Fibroblast of lung (primary cell): ENCODE measurements around the gene RPRD2. TPM values are rescaled to one million over a fixed set of nuclear protein-coding genes. Genes with fewer than 3 reads are reported as not detected.
A peak's percentile ranks its signal among the peaks of the same experiment; 100 is the strongest.

Source experiments
- DNase-seq, 2 donors: peaks; one replicate each; pipeline versions ENCODE4 v3.0.0 to v3.0.0-alpha.2; 2010; ENCODE audit warnings: low read depth in 2 of 2
- H2AFZ ChIP-seq: 2 replicates; pipeline ENCODE4 v1.5.1; 2012; ENCODE audit warnings: low read length, control low read depth, inconsistent platforms
- H3K27ac ChIP-seq: 2 replicates; pipeline ENCODE4 v1.5.1; 2011; ENCODE audit warnings: low read length, control low read depth; ENCODE audit not compliant: insufficient read depth
- H3K27me3 ChIP-seq: 2 replicates; pipeline ENCODE4 v1.5.1; 2011; ENCODE audit warnings: mild to moderate bottlenecking, low read length; ENCODE audit not compliant: control insufficient read depth, insufficient read depth
- H3K36me3 ChIP-seq: 2 replicates; pipeline ENCODE4 v1.5.1; 2011; ENCODE audit warnings: low read length; ENCODE audit not compliant: control insufficient read depth, insufficient read depth
- H3K4me1 ChIP-seq: 2 replicates; pipeline ENCODE4 v1.5.1; 2011; ENCODE audit warnings: low read length; ENCODE audit not compliant: control insufficient read depth, insufficient read depth; ENCODE audit errors: extremely low read depth
- H3K4me2 ChIP-seq: 2 replicates; pipeline ENCODE4 v1.5.1; 2011; ENCODE audit warnings: low read length, control low read depth; ENCODE audit not compliant: insufficient read depth; ENCODE audit errors: extremely low read depth
- H3K4me3 ChIP-seq, 4 experiments: fragments of 200-600 bp in 1 of 4; sonication (generic) in 1 of 4; replicated peaks in 1 of 4; 2 replicates each; pipeline ENCODE4 v1.5.1; 2011 to 2016; ENCODE audit warnings: low read length in 4 of 4, low read depth in 3 of 4, mild to moderate bottlenecking in 3 of 4, control low read depth in 2 of 4, inconsistent platforms in 1 of 4, mixed read lengths in 1 of 4; ENCODE audit not compliant: insufficient read depth in 1 of 4; ENCODE audit errors: control extremely low read depth in 1 of 4
- H3K79me2 ChIP-seq: 2 replicates; pipeline ENCODE4 v1.5.1; 2012; ENCODE audit warnings: mild to moderate bottlenecking, low read length, inconsistent platforms; ENCODE audit not compliant: control insufficient read depth, insufficient read depth
- H3K9ac ChIP-seq: 2 replicates; pipeline ENCODE4 v1.5.1; 2011; ENCODE audit warnings: mild to moderate bottlenecking, low read length, control low read depth; ENCODE audit not compliant: insufficient read depth
- H3K9me3 ChIP-seq: 2 replicates; pipeline ENCODE4 v1.5.1; 2012; ENCODE audit warnings: low read depth, low read length; ENCODE audit not compliant: control insufficient read depth, insufficient read depth
- H4K20me1 ChIP-seq: 2 replicates; pipeline ENCODE4 v1.5.1; 2011; ENCODE audit warnings: low read length; ENCODE audit not compliant: control insufficient read depth, insufficient read depth; ENCODE audit errors: extremely low read depth
- EZH2 ChIP-seq: IDR thresholded peaks from 2 replicates; pipeline ENCODE4 v1.5.1; 2012; ENCODE audit warnings: low read length, control low read depth, mild to moderate bottlenecking; ENCODE audit errors: missing control alignments
- polyA plus RNA-seq, 2 donors: library from polyadenylated mRNA; depleted of rRNA in 1 of 2; stranded (reverse) in 1 of 2; unstranded in 1 of 2; fragments of >200 nt; gene quantifications; 2 replicates each; pipeline ENCODE4 v1.2.1, GENCODE V29; 2011 to 2012; ENCODE audit warnings: missing spikeins in 1 of 2
- total RNA-seq: library from RNA; depleted of rRNA; stranded (reverse); fragments of >200 nt; gene quantifications from 2 replicates; pipeline ENCODE4 v1.2.1, GENCODE V29; 2014
- TF ChIP-seq, protein P1 (sequence below), 2 donors: IDR thresholded peaks in 1 of 2; conservative IDR thresholded peaks in 1 of 2; 1 replicate in 1 of 2; 2 replicates in 1 of 2; pipeline ENCODE4 v1.5.1; 2011 to 2012; ENCODE audit warnings: low read length in 2 of 2, control low read depth in 1 of 2, inconsistent platforms in 1 of 2, low read depth in 1 of 2, mild to moderate bottlenecking in 1 of 2

Gene RPRD2
- total and polyA plus RNA-seq, 2 donors (not counting 1 experiment from before 2014, with no cell fraction given), result 12.1 to 13.4 TPM

DNA sequence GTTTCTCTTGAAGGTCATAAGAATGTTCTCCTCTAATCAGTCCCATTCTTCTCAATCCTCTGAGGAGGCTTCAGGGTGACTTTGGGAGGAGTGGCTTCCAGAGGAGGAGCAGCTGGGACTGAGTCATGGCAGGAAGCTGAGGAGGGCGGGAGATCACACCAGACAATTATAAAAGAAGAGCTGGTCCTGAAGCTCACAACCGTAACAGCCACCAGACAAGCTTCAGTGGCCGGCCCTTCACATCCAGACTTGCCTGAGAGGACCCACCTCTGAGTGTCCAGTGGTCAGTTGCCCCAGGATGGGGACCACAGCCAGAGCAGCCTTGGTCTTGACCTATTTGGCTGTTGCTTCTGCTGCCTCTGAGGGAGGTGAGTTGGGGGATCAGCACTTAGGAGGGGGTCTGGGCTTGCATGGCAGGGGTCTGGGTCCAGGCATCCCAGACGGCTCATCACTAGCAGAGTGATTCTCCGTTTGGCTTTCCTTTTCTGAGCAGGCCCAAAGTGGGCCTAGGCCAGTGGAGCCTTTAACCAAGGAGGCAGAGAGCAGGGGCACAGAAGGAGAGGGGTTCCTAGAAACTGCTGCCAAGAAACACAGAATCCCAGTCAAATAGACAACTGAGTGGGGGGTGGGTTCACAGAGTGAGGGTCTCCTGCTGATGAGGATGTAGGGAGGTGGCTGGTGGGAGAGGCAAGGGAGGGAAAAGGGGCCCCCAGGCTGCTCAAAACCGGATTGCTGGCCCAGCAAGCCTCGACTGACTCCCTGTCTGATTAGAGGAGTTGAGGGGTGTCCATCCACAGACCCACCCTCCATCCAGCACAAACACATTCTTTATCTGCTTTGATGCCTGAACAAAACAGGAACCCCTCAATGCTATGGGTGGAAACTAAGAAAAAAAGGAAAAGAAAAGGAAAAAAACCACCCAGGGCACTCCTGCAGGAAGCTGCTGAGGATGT, 144.2 kb downstream of the RPRD2 start, which contains the start of gene ECM1:
ECM1 (plus strand) TSS at position 198 of the 953 bp plus-strand sequence; CDS start at position 299, 101 bp downstream.
- no peak for TF ChIP-seq EZH2
- TF ChIP-seq, protein P1, sequence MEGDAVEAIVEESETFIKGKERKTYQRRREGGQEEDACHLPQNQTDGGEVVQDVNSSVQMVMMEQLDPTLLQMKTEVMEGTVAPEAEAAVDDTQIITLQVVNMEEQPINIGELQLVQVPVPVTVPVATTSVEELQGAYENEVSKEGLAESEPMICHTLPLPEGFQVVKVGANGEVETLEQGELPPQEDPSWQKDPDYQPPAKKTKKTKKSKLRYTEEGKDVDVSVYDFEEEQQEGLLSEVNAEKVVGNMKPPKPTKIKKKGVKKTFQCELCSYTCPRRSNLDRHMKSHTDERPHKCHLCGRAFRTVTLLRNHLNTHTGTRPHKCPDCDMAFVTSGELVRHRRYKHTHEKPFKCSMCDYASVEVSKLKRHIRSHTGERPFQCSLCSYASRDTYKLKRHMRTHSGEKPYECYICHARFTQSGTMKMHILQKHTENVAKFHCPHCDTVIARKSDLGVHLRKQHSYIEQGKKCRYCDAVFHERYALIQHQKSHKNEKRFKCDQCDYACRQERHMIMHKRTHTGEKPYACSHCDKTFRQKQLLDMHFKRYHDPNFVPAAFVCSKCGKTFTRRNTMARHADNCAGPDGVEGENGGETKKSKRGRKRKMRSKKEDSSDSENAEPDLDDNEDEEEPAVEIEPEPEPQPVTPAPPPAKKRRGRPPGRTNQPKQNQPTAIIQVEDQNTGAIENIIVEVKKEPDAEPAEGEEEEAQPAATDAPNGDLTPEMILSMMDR (conservative IDR thresholded peaks at IDR 0.05 in 1 of 2, IDR thresholded peaks at IDR 0.05 in 1 of 2; ENCODE audit: low read depth in 1 of 2, low read length in 2 of 2), result no peak
- Histone ChIP-seq H3K4me1 (peaks cover 14% of the 10 kb centered on the region), H3K9ac (peak within 1 kb of the TSS; percentile 63), H3K27ac (peak within 1 kb of the TSS; percentile 91), H3K9me3 (no peaks in the 10 kb centered on the region), H3K79me2 (peaks cover 19% of the 10 kb centered on the region), H3K4me2 (peak within 1 kb of the TSS; percentile 91), H3K27me3 (no peaks in the 10 kb centered on the region), H4K20me1 (no peaks in the 10 kb centered on the region), H2AFZ (peak within 1 kb of the TSS; percentile 54), H3K36me3 (peaks cover 34% of the 10 kb centered on the region), H3K4me3 (peak within 1 kb of the TSS; percentile 26 to 66 (median 57))
- peak; percentile 75 to 83 for DNase-seq

- H2AFZ ChIP-seq, result no peak overlapping the region
- DNase-seq, result no peak
- H3K36me3 ChIP-seq, result peaks cover 34% of the 10 kb centered on the region
- peaks cover 19% of the 10 kb centered on the region for H3K79me2 ChIP-seq
- H3K4me3 ChIP-seq, result peak overlapping the region in 3 of 4 experiments; percentile 55 to 66 (median 59)
- no peak overlapping the region for H3K9ac ChIP-seq
- no peaks in the 10 kb centered on the region for H3K9me3 ChIP-seq
- TF ChIP-seq EZH2, result no peak
- TF ChIP-seq, protein P1 (conservative IDR thresholded peaks at IDR 0.05 in 1 of 2, IDR thresholded peaks at IDR 0.05 in 1 of 2; ENCODE audit: low read depth in 1 of 2, low read length in 2 of 2), result no peak
- H3K27ac ChIP-seq, result peak overlapping the region; percentile 91
- H3K27me3 ChIP-seq, result no peaks in the 10 kb centered on the region
- H3K4me2 ChIP-seq, result peak overlapping the region; percentile 91
- H4K20me1 ChIP-seq, result no peaks in the 10 kb centered on the region
- peaks cover 19% of the 10 kb centered on the region for H3K4me1 ChIP-seq
Measured at GRCh38 chr1:150508982-150509381, 145.0 kb downstream of the RPRD2 start.

DNA sequence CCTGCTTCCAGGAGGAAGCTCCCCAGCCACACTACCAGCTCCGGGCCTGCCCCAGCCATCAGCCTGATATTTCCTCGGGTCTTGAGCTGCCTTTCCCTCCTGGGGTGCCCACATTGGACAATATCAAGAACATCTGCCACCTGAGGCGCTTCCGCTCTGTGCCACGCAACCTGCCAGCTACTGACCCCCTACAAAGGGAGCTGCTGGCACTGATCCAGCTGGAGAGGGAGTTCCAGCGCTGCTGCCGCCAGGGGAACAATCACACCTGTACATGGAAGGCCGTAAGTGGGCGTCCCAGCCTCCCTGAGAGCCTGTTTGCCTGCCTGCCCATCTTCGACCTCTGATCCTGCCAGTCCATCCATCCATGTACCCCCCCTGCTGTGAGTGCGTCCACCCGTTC, 147.6 kb downstream of the RPRD2 start:
- H3K4me3 ChIP-seq, result no peak overlapping the region
- H3K27ac ChIP-seq, result no peak overlapping the region
- H3K4me2 ChIP-seq, result no peak overlapping the region
- no peaks in the 10 kb centered on the region for H3K27me3 ChIP-seq
- no peaks in the 10 kb centered on the region for H4K20me1 ChIP-seq
- H3K9ac ChIP-seq, result no peak overlapping the region
- H3K9me3 ChIP-seq, result no peaks in the 10 kb centered on the region
- peaks cover 19% of the 10 kb centered on the region for H3K79me2 ChIP-seq
- H3K4me1 ChIP-seq, result peaks cover 24% of the 10 kb centered on the region
- no peak for TF ChIP-seq EZH2
- TF ChIP-seq, protein P1 (conservative IDR thresholded peaks at IDR 0.05 in 1 of 2, IDR thresholded peaks at IDR 0.05 in 1 of 2; ENCODE audit: low read depth in 1 of 2, low read length in 2 of 2), result no peak
- H2AFZ ChIP-seq, result no peak overlapping the region
- DNase-seq, result no peak
- peaks cover 24% of the 10 kb centered on the region for H3K36me3 ChIP-seq
